Astrocyte of the spinal cord (primary cell): Measurements from ENCODE around the gene LLGL2.

Experiments
- DNase-seq: peaks from one replicate; pipeline ENCODE4 v3.0.0; 2011; ENCODE audit warnings: low read depth, low spot score
- H3K4me3 ChIP-seq: 2 replicates; pipeline ENCODE4 v1.5.1; 2011; ENCODE audit warnings: low read depth, mild to moderate bottlenecking, low read length, moderate library complexity
- CTCF ChIP-seq: IDR thresholded peaks from 2 replicates; pipeline ENCODE4 v1.5.1; 2012; ENCODE audit warnings: low read depth, mild to moderate bottlenecking, low read length, inconsistent platforms
- in situ Hi-C: cut with HindIII; loops from 2 replicates; pipeline ENCODE4 v1.10.0; 2017; ENCODE audit warnings: low sequenced_read_pairs

The LLGL2 gene

DNA sequence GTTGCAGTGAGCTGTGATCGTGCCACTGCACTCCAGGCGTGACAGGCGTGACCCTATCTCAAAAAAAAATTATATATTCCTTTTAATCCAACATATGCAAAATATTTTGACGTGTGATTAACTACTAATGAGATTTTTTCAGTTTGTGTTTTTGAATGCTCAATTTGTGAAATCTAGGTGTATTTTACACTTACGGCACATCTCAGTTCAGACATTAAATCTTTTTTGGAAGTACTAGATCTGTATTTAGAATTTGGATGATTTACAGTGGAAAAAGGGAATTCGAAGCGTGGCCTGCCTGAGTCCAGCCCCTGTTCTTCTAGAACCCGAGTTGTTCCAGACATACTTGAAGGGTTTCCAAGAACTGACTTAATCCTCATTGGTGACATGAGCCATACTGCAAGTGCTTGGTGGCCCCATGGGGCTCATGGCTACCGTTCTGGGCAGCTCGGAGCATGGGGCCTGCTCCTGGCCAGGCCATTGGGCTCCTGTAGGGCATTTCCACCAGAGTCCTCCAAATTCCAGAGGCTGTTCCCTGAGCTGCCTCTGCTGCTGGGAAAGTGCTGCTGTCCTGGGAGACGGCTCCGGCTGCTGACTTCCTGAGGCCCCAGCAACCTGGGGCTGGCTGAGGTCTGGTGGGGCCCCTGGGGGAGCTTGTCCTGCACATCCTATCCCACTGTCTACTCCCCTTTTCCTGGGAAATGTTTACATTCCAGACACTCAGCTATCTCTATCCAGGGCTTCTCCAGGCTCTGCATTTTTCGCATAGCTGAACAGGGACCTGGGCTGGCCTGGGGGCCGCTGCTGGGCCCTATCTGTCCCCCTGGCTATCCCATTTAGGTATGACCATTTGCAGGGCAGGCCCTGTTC lies 27.2 kb downstream of the LLGL2 start:
- DNase-seq, result no peak
- no peak for TF ChIP-seq CTCF
- in situ Hi-C loops, result no loop called here
- no peak overlapping the region for H3K4me3 ChIP-seq

DNA sequence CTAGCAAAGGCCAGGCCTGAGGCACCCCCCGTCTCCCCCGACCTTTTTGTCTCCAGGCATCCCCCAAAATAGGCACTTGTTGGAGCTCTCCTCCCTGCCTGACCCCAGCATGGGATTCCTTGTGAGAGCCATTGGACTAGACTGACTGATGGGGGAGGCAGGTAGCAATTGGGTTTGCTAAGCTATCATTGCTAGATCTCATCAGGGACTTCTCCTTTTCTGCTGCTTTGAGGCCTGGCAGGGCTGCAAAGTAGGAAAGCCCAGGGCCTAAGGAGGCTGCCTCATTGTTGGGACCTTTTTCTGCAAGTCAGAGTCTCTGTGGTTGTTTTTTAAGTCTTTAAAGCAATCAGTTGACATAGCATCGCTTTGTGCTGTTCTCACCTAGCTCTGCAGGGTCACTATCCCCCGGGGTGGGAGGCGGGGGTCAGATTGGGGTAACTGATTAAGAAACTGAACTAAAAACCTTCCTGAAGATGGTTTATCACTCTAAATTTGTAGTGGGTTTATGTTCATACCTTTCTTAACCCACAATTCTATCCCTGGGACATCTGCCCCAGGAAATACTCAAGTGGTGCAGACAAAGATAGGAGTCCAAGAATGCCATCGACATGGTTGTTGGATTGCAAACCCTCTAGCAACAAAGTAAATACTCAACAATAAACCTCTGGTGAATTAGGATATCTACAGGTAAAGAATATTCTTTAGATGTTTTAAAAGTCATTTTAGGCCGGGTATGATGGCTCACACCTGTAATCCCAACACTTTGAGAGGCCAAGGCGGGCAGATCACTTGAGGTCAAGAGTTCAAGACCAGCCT lies 28.0 kb downstream of the LLGL2 start:
- TF ChIP-seq CTCF, result no peak
- no peak overlapping the region for H3K4me3 ChIP-seq
- DNase-seq, result no peak
- in situ Hi-C loops, result no loop called here

DNA sequence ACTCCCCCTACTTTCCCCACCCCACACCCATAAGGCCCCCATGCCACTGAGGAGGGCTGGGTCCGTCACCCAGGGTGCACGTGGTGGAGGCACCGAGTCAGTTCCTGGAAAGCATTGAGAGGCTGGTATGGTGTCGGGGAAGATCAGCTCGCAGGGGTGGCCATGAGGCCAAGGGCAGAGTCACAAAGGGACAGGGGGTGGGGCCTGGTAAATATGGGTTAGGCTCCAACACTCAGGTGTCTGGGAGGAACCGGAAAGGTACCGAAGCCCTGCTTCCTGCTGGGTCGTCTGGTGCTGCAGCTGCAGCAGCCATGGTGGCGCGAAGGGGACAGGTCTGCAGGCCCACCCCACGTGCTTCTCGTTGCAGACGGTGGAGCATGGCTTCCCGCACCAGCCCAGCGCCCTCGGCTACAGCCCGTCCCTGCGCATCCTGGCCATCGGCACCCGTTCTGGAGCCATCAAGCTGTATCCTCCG lies 30.2 kb downstream of the LLGL2 start:
- no peak for TF ChIP-seq CTCF
- H3K4me3 ChIP-seq, result no peak overlapping the region
- in situ Hi-C loops, result no loop called here
- no peak for DNase-seq

GRCh38 chr17:75557075-75557851 lies 31.8 kb downstream of the LLGL2 start:
- no peak for TF ChIP-seq CTCF
- H3K4me3 ChIP-seq, result no peak overlapping the region
- in situ Hi-C loops, result no loop called here
- DNase-seq, result peak; percentile 15

GRCh38 chr17:75557852-75558665 lies 32.6 kb downstream of the LLGL2 start:
- no peak for DNase-seq
- no peak overlapping the region for H3K4me3 ChIP-seq
- in situ Hi-C loops, result no loop called here
- TF ChIP-seq CTCF, result no peak
